ENCODE data around the gene HYOU1. TPM values are rescaled to one million over a fixed set of nuclear protein-coding genes. Genes with fewer than 3 reads are reported as not detected.

HYOU1 gene
- total and polyA plus RNA-seq, 2 experiments from 2014 or later, result 48.2 to 229 TPM

GRCh38 chr11:119087747-119088241 lies 30.8 kb upstream of the HYOU1 start:
- H3K4me1 ChIP-seq (ENCODE audit: insufficient read depth), result peaks cover 10% of the 10 kb centered on the region; the same call in 1 of the 2 replicates
- no peaks in the 10 kb centered on the region; the same call in 2 of the 3 replicates for H3K9me3 Mint-ChIP-seq
- H3K27me3 Mint-ChIP-seq (ENCODE audit: insufficient read depth, low read depth, poor library complexity), result peaks cover 10% of the 10 kb centered on the region
- peaks cover 11% of the 10 kb centered on the region for H3K4me1 Mint-ChIP-seq
- no peaks in the 10 kb centered on the region for H3K36me3 ChIP-seq (ENCODE audit: insufficient read depth)
- H3K27ac ChIP-seq (ENCODE audit: low read depth), result no peak overlapping the region
- H3K9me2 ChIP-seq (ENCODE audit: insufficient read depth), result no peaks in the 10 kb centered on the region
- no peak overlapping the region for H3K4me2 ChIP-seq
- H2AFZ ChIP-seq, result no peak overlapping the region
- H3K27ac Mint-ChIP-seq, result 0 out of 2 replicates have a peak overlapping the region, but pooled peaks have one; percentile 77
- H3K27me3 ChIP-seq (ENCODE audit: insufficient read depth), result no peaks in the 10 kb centered on the region
- H3K4me3 Mint-ChIP-seq, result peak overlapping the region; percentile 23; the same call in 1 of the 3 replicates
- H4K20me1 ChIP-seq (replicated peaks; ENCODE audit: insufficient read depth), result peaks cover 14% of the 10 kb centered on the region; the same call in 1 of the 2 replicates
- TF ChIP-seq POLR2AphosphoS5 (IDR thresholded peaks at IDR 0.05; ENCODE audit: low read depth), result no peak
- no peak for TF ChIP-seq ZNF331 (CRISPR knock-in tag; IDR thresholded peaks at IDR 0.05; ENCODE audit: low read depth)
- TF ChIP-seq CTCF (conservative IDR thresholded peaks at IDR 0.05; ENCODE audit: low read depth in 2 of 2), result no peak
- TF ChIP-seq REST (IDR thresholded peaks at IDR 0.05; ENCODE audit: unreplicated experiment), result no peak
- no peak for TF ChIP-seq ZNF114 (CRISPR knock-in tag; IDR thresholded peaks at IDR 0.05)
- no peak for TF ChIP-seq EZH2phosphoT487 (IDR thresholded peaks at IDR 0.05; ENCODE audit: unreplicated experiment)
- no peak for TF ChIP-seq NANOG (IDR thresholded peaks at IDR 0.05; ENCODE audit: borderline replicate concordance)
- TF ChIP-seq EZH2 (IDR thresholded peaks at IDR 0.05; ENCODE audit: low read depth, unreplicated experiment), result no peak
- no peak for TF ChIP-seq ETS1 (IDR thresholded peaks at IDR 0.05)
- no peak for TF ChIP-seq STAT1 (IDR thresholded peaks at IDR 0.05; ENCODE audit: unreplicated experiment)
- TF ChIP-seq CREB1 (CRISPR knock-in tag; IDR thresholded peaks at IDR 0.05; ENCODE audit: low read depth), result no peak
- no peak for TF ChIP-seq JUNB (IDR thresholded peaks at IDR 0.05; ENCODE audit: unreplicated experiment)
- TF ChIP-seq ZNF462 (CRISPR knock-in tag; IDR thresholded peaks at IDR 0.05), result no peak
- peaks cover 34% of the 10 kb centered on the region for H3K36me3 Mint-ChIP-seq (ENCODE audit: low read depth)
- H3K79me2 ChIP-seq (replicated peaks; ENCODE audit: insufficient read depth), result peaks cover 27% of the 10 kb centered on the region
- H3F3A ChIP-seq (replicated peaks; ENCODE audit: low read depth), result peaks cover 25% of the 10 kb centered on the region
- ATAC-seq (no peak), DNase-seq (ENCODE audit: low spot score) (no peak)
- H3K4me3 ChIP-seq, result no peak overlapping the region
